KOPT-K1 (cell line): ENCODE results near the gene CFAP141.

Experiments used
- H3K27ac ChIP-seq: fragments of 200-600 bp; sonication (generic); 2 replicates; pipeline ENCODE4 v1.5.1; 2016; ENCODE audit warnings: antibody characterized with exemption, mild to moderate bottlenecking, low read depth, low read length; ENCODE audit not compliant: poor library complexity, severe bottlenecking
- H3K36me3 ChIP-seq: fragments of 200-600 bp; sonication (generic); 2 replicates; pipeline ENCODE4 v1.5.1; 2017; ENCODE audit warnings: antibody characterized with exemption, mild to moderate bottlenecking, low read length, moderate library complexity; ENCODE audit not compliant: insufficient read depth
- H3K9me3 ChIP-seq: fragments of 200-600 bp; sonication (generic); 2 replicates; pipeline ENCODE4 v1.5.1; 2017; ENCODE audit warnings: antibody characterized with exemption, low read length, mild to moderate bottlenecking; ENCODE audit not compliant: insufficient read depth, poor library complexity, severe bottlenecking

Gene CFAP141

DNA sequence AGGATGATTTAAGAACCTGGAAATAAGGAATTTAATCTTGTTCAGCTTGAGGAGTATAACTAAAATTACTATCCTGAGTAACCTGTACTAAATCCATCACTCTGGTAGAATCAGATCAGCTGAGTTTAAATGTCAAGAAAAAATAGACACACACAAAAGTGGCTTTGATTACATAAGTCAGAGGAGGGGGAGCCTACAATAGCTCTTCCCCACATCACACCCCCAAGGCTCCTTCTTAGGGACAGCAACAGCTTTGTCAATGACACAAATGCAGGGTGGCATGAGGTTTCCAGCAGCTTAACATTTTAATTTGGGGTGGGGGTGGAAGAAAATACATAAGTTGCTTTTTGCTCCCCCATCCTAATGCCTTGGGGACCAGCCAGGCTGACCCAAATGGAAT is 38.7 kb downstream of the CFAP141 start:
- H3K9me3 ChIP-seq = no peaks in the 10 kb centered on the region
- peaks cover 100% of the 10 kb centered on the region for H3K36me3 ChIP-seq
- no peak overlapping the region for H3K27ac ChIP-seq

DNA sequence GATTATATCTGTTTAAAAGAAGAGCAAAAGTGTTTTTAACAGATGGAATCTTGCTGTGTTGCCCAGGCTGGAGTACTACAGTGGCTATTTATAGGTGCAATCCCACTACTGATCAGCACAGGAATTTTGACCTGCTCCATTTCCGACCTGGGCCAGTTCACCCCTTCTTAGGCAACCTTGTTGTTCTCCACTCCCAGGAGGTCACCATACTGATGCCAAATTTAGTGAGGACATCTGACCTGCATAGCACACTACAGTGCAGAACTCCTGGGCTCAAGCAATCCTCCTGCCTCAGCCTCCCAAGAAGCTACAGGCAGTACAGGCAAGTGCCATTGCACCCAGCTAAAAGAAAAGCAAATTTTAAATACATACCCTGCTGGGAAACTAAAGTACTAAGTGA is 39.9 kb downstream of the CFAP141 start:
- Histone ChIP-seq H3K36me3 (peaks cover 100% of the 10 kb centered on the region), H3K9me3 (no peaks in the 10 kb centered on the region), H3K27ac (no peak overlapping the region)

DNA sequence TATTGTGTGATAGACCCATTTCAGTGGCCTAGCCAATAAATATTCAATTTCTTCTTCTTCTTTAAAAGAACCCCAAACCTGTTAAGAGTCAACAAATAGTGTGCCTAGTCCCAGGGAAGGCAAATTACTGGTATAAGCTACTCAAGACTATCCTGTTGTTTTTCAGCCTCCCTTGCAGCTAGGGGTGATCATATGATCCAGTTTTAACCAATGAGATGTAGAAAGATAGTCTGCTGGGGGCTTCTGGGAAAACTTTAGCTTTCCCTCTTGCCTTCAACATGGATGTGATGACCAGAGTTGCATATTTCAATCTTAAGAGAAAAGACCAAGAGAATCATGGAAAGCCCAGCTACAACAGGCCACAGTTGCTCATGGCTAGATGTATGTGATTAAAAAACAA is 46.6 kb downstream of the CFAP141 start:
- no peak overlapping the region for H3K27ac ChIP-seq
- peaks cover 17% of the 10 kb centered on the region for H3K9me3 ChIP-seq
- peaks cover 91% of the 10 kb centered on the region for H3K36me3 ChIP-seq

DNA sequence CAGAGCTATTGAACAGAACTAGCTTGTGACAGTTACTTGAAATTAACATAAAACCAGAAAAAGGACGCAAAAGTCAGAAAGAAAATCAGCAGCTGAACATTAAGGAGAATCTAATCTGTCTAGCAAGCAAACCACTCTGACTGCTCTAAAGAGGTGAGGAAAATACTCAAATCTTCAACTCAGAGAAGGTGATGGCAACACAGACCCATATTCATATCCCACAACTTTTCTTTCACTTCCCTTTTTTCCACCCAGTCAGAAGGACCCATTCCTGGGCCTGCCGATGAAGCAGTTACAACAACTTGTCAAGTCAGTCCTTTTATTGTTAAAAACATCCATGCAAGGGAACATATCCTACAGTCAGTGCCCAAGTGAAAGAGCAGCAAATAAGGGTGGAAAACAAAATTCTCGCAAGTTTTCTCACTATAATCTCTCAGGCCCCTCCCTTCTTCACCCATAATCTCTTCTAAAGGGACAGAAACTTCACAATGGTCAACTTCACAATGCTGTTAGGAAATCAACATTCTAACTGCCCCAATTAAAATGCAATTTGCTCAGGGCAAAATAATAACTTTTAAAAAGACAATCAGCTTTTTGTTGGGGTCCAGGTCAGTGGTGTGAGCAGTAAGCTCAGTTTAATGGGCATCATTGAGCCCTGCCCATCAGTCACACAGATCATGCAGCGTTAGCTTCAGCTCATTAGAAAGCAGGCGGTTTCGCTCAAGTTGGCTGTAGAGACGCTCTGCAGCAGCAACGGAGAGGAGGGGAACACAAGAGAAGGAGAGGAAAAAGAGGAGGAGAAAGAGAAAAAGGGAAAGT is 47.6 kb downstream of the CFAP141 start:
- Histone ChIP-seq H3K27ac (peak overlapping the region; percentile 61), H3K36me3 (peaks cover 87% of the 10 kb centered on the region), H3K9me3 (peaks cover 17% of the 10 kb centered on the region)

DNA sequence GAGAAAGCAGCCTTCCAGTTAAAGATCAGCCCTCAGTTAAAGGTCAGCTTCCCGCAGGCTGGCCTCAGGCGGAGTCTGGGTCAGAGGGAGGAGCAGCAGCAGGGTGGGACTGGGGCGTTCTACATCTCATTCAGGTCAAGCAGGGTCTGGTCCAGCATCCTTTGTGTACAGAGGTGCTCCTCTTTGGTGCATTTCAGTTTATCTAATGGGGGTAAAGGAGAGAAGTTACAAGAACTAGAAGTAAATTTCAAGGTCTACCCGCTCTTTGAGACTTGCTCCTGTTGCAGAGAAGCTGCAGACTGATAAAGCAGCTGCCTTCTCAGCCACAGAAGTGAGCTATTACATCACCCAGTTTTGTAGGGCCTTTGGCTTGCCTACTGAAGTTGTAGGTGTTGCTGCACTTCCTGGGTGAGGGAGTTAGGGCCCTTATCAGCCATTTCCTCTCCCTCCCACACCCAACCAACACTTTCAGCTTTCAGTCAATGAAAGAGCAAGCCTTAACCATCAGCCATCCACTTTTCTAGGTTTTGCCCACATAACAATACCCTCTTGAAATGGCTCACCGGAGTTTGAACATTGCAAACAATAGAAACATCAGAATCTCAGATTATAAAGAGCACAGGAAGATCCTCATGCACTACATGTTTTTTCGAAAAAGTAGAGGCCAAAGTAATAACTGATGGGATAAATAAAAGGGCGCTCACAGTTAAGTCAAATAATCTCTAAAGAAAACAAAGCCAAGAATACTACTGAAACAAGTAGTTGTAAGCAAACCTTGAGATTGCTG is 48.4 kb downstream of the CFAP141 start:
- Histone ChIP-seq H3K9me3 (peaks cover 17% of the 10 kb centered on the region), H3K27ac (peak overlapping the region; percentile 61), H3K36me3 (peaks cover 79% of the 10 kb centered on the region)

DNA sequence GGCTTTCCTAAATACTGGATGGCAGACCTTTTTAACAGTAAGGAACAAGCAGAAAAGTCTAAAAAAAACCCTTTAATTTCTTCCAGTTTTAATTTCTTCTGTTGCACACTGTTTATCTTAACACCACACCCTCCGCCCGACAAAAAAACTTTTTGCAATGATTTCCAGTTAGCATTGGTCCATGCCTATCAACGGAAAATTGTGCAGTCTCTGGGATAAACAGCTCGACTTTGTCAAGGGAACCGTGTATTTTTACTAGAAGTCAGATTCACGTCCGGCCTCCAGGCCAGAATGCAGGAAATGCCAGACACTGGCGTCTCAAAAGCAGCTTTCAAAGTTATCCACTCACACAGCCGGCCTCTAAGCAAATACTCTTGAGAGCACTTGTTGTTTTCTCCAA is 50.9 kb downstream of the CFAP141 start:
- no peak overlapping the region for H3K27ac ChIP-seq
- H3K36me3 ChIP-seq = peaks cover 54% of the 10 kb centered on the region
- peaks cover 8% of the 10 kb centered on the region for H3K9me3 ChIP-seq

DNA sequence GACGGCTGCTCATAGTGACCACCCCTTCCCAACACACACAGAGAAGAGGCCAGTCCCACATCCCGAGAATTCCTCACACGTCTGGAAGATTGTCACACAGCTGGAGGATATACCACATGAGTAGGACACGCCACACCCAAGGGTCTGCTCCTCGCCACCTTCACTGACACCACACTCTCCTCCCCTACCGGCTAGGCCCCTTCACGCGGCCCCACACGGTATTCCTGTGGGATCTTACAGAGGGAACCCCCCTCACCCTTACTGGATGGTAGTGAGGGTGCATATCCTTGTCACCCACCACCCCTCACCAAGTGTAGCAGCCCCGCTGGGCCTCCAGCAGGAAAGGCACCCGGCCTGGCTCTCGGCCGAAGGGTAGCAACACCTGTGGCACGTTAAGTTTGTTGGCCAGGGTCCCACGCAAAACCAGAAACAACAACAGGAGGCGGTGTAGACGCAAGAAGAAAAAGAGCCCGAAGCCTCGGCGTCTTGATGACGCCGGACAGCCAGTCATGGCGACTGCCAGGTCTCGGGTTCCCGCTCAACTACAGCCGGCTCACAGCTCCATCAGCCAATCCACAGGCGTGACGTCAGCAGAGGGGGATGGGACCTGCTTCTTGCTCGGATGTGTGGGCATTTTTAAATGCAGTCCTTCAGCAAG is 51.5 kb downstream of the CFAP141 start, which contains the start of gene NUP210L:
TSS of gene NUP210L (minus strand) at position 540 of the 658 bp plus-strand sequence.
- Histone ChIP-seq H3K27ac (no peak within 1 kb of the TSS), H3K36me3 (peaks cover 48% of the 10 kb centered on the region), H3K9me3 (peaks cover 3% of the 10 kb centered on the region)

DNA sequence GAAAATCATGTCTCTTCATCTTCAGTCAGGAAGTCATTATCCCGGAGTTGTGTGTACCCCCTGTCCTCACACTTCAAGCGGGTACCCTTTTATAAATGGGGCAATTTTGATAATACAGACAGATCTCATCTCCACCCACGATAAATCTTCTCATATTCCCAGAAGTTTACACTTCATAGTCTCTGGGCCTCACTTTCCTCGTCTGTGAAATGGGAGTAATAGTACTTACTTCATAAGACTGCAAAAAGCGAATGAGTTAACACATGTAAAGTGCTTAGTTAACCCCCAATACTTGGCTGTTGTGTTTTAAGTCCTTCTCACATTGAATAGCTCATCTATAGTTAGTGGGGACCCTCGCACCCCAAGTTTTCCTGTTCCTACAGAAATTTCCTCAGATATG is 52.1 kb downstream of the CFAP141 start:
- H3K27ac ChIP-seq = no peak overlapping the region
- no peaks in the 10 kb centered on the region for H3K9me3 ChIP-seq
- H3K36me3 ChIP-seq = peaks cover 42% of the 10 kb centered on the region

DNA sequence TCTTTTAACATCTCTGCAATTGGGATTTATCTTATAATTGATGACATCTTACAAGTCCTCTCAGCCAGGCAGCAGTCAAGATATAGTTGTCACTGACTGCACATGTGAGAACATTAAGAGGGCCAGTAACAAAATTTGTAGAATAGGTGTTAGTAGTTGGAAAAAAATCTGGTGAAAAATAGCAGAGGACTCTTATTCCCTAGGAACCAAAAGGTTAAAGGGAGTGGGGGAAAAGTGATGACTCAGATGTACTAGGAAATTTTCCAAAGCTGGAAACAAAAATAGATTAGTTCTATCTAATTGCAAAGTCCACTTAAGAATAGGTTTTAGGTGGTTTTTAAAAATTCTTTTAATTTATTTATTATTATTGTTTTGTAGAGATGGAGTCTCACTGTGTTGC is 54.8 kb downstream of the CFAP141 start:
- Histone ChIP-seq H3K36me3 (peaks cover 24% of the 10 kb centered on the region), H3K27ac (no peak overlapping the region), H3K9me3 (no peaks in the 10 kb centered on the region)
